IMR-90 (cell line): ENCODE measurements around the gene PLEK2. TPM values are rescaled to one million over a fixed set of nuclear protein-coding genes. Genes with fewer than 3 reads are reported as not detected.

Experiments used
- ATAC-seq: fragments of 200-7000 bp; cut with Tn5 transposase; 2 replicates; pipeline ENCODE4 v1.9.1; 2020; ENCODE audit warnings: low read depth, mild to moderate bottlenecking, moderate library complexity
- BruUV-seq: library from RNA; stranded (reverse); fragments of 400-500 nt; replicated peaks from 2 replicates; lab custom pipeline; 2021; lab: Mats Ljungman, UMichigan
- CTCF ChIA-PET: fragments of 300-600 bp; formaldehyde crosslinking; extraction: SDS; loops from one replicate; lab custom pipeline; 2021; ENCODE audit warnings: antibody characterized with exemption; lab: Yijun Ruan, JAX
- POLR2A ChIA-PET: fragments of 300-600 bp; sonication (Branson Sonifier 250); formaldehyde crosslinking; loops from one replicate; lab custom pipeline; 2022; ENCODE audit warnings: antibody characterized with exemption; ENCODE audit not compliant: unreplicated experiment; lab: Charles Lee
- DNase-seq: peaks from one replicate; pipeline ENCODE4 v3.0.0; 2013
- H2AFZ ChIP-seq: replicated peaks from 2 replicates; pipeline ENCODE3; 2013; ENCODE audit warnings: low read length, mild to moderate bottlenecking; ENCODE audit not compliant: poor library complexity
- H2AK5ac ChIP-seq: 2 replicates; pipeline ENCODE4 v1.6.1; 2013; ENCODE audit warnings: low read depth, low read length, inconsistent platforms
- H2AK9ac ChIP-seq: replicated peaks from 2 replicates; pipeline ENCODE3; 2013; ENCODE audit warnings: mild to moderate bottlenecking, low read depth, low read length, moderate library complexity; ENCODE audit not compliant: poor library complexity
- H2BK120ac ChIP-seq: 2 replicates; pipeline ENCODE4 v1.6.1; 2013; ENCODE audit warnings: low read depth, low read length, inconsistent platforms
- H2BK15ac ChIP-seq: 3 replicates; pipeline ENCODE4 v1.6.1; 2013; ENCODE audit warnings: low read depth, low read length, inconsistent platforms
- H2BK20ac ChIP-seq: 2 replicates; pipeline ENCODE4 v1.6.1; 2013; ENCODE audit warnings: low read depth, mild to moderate bottlenecking, inconsistent platforms, low read length, moderate library complexity
- H2BK5ac ChIP-seq: 2 replicates; pipeline ENCODE4 v1.6.1; 2013; ENCODE audit warnings: mild to moderate bottlenecking, low read depth, low read length, inconsistent platforms; ENCODE audit not compliant: poor library complexity, severe bottlenecking
- H3K14ac ChIP-seq: replicated peaks from 2 replicates; pipeline ENCODE4 v1.6.1; 2013; ENCODE audit warnings: low read depth, low read length, inconsistent platforms
- H3K18ac ChIP-seq: 2 replicates; pipeline ENCODE4 v1.6.1; 2013; ENCODE audit warnings: low read depth, low read length, control low read depth
- H3K23ac ChIP-seq: 2 replicates; pipeline ENCODE4 v1.6.1; 2013; ENCODE audit warnings: low read depth, low read length, inconsistent platforms
- H3K27ac ChIP-seq: 2 replicates; pipeline ENCODE4 v1.5.1; 2013; ENCODE audit warnings: mild to moderate bottlenecking, control low read depth, low read length; ENCODE audit not compliant: insufficient read depth
- H3K27me3 ChIP-seq: 2 replicates; pipeline ENCODE4 v1.6.1; 2013; ENCODE audit warnings: low read length; ENCODE audit not compliant: control insufficient read depth, insufficient read depth
- H3K36me3 ChIP-seq: 2 replicates; pipeline ENCODE4 v1.6.1; 2013; ENCODE audit warnings: low read length, mixed read lengths; ENCODE audit not compliant: control insufficient read depth, insufficient read depth
- H3K4ac ChIP-seq: 2 replicates; pipeline ENCODE4 v1.6.1; 2013; ENCODE audit warnings: low read depth, low read length, inconsistent platforms
- H3K4me1 ChIP-seq: 2 replicates; pipeline ENCODE4 v1.6.1; 2013; ENCODE audit warnings: low read length, mixed read lengths; ENCODE audit not compliant: control insufficient read depth, insufficient read depth
- H3K4me2 ChIP-seq: 2 replicates; pipeline ENCODE4 v1.6.1; 2013; ENCODE audit warnings: low read depth, mild to moderate bottlenecking, control low read depth, low read length, moderate library complexity
- H3K4me3 ChIP-seq: 2 replicates; pipeline ENCODE4 v1.5.1; 2013; ENCODE audit warnings: low read depth, mild to moderate bottlenecking, control low read depth, low read length, moderate library complexity; ENCODE audit not compliant: insufficient read depth
- H3K56ac ChIP-seq: 2 replicates; pipeline ENCODE4 v1.6.1; 2013; ENCODE audit warnings: low read length, inconsistent platforms; ENCODE audit not compliant: insufficient read depth; ENCODE audit errors: extremely low read depth
- H3K79me1 ChIP-seq, 2 experiments: 2 replicates each; pipeline ENCODE4 v1.6.1; 2013; ENCODE audit warnings: low read length in 2 of 2, inconsistent platforms in 1 of 2, low read depth in 1 of 2
- H3K9ac ChIP-seq: 2 replicates; pipeline ENCODE4 v1.6.1; 2013; ENCODE audit warnings: low read depth, low read length, control low read depth
- H3K9me1 ChIP-seq: 2 replicates; pipeline ENCODE4 v1.6.1; 2013; ENCODE audit warnings: low read length, inconsistent platforms; ENCODE audit not compliant: insufficient read depth
- H3K9me3 ChIP-seq: 2 replicates; pipeline ENCODE4 v1.6.1; 2013; ENCODE audit warnings: low read length; ENCODE audit not compliant: control insufficient read depth, insufficient read depth
- H4K20me1 ChIP-seq: 2 replicates; pipeline ENCODE4 v1.6.1; 2013; ENCODE audit warnings: low read length, inconsistent platforms; ENCODE audit not compliant: insufficient read depth
- H4K5ac ChIP-seq: 2 replicates; pipeline ENCODE4 v1.6.1; 2013; ENCODE audit warnings: mild to moderate bottlenecking, low read depth, low read length, control low read depth
- H4K8ac ChIP-seq, 2 experiments: 2 replicates each; pipeline ENCODE4 v1.6.1; 2013; ENCODE audit warnings: low read depth in 2 of 2, low read length in 2 of 2, control low read depth in 1 of 2, inconsistent platforms in 1 of 2
- H4K91ac ChIP-seq: 2 replicates; pipeline ENCODE4 v1.6.1; 2013; ENCODE audit warnings: low read depth, low read length, inconsistent platforms; ENCODE audit not compliant: insufficient read depth
- CHD1 ChIP-seq: IDR thresholded peaks from 2 replicates; pipeline ENCODE4 v1.6.1; 2012; ENCODE audit warnings: low read depth, low read length, improper control_type of control experiment
- FOS ChIP-seq: fragments of 150-350 bp; IDR thresholded peaks from 2 replicates; pipeline ENCODE4 v1.6.1; 2016; ENCODE audit warnings: low read depth, low read length
- MAFK ChIP-seq: IDR thresholded peaks from 2 replicates; pipeline ENCODE4 v1.6.1; 2012; ENCODE audit warnings: low read depth, low read length, improper control_type of control experiment
- POLR2A ChIP-seq: IDR thresholded peaks from 2 replicates; pipeline ENCODE4 v1.6.1; 2012; ENCODE audit warnings: mild to moderate bottlenecking, low read depth, low read length
- RCOR1 ChIP-seq: IDR thresholded peaks from 2 replicates; pipeline ENCODE4 v1.6.1; 2012; ENCODE audit warnings: mild to moderate bottlenecking, low read length, improper control_type of control experiment; ENCODE audit not compliant: insufficient replicate concordance
- WGBS, 2 experiments: methylation state at CpG; one replicate each; pipeline versions ENCODE4 v1.1.5 to v1.1.7; 2013; ENCODE audit warnings: missing lambda C conversion rate in 2 of 2; ENCODE audit not compliant: insufficient read length in 1 of 2; ENCODE audit errors: extremely low coverage in 2 of 2; 5-methylcytosine and 5-hydroxymethylcytosine counted together
- dilution Hi-C: fragments of 300-500 bp; cut with HindIII; formaldehyde crosslinking; loops from one replicate; pipeline ENCODE4 v1.14.3; 2018; ENCODE audit warnings: low sequenced_read_pairs; ENCODE audit not compliant: unreplicated experiment
- in situ Hi-C: fragments of 300-500 bp; cut with MboI; formaldehyde crosslinking; loops from 3 replicates; pipeline ENCODE4 v1.14.3; 2019; ENCODE audit warnings: low sequenced_read_pairs, inconsistent platforms, mixed read lengths
- intact Hi-C: fragments of 100-400 bp; cut with micrococcal nuclease; formaldehyde crosslinking; loops from 2 replicates; pipeline ENCODE4 v1.10.0; 2022
- polyA plus RNA-seq, 3 experiments: library from polyadenylated mRNA; depleted of rRNA; stranded (reverse); fragments of >200 nt; gene quantifications; 2 replicates each; pipeline ENCODE4 v1.2.3, GENCODE V29; 2012; ENCODE audit warnings: low replicate concordance in 1 of 3
- total RNA-seq: library from RNA; depleted of rRNA; stranded (reverse); fragments of >200 nt; gene quantifications from 2 replicates; pipeline ENCODE4 v1.2.3, GENCODE V29; 2012
- TF ChIP-seq, protein P1 (sequence below): conservative IDR thresholded peaks from 2 replicates; pipeline ENCODE4 v1.5.1; 2012; ENCODE audit warnings: mild to moderate bottlenecking, low read depth, low read length, improper control_type of control experiment

The PLEK2 gene
- total and polyA plus RNA-seq, 2 of the 4 experiments (the other 2 are of a cell fraction), result 1.7 to 2.5 TPM

DNA sequence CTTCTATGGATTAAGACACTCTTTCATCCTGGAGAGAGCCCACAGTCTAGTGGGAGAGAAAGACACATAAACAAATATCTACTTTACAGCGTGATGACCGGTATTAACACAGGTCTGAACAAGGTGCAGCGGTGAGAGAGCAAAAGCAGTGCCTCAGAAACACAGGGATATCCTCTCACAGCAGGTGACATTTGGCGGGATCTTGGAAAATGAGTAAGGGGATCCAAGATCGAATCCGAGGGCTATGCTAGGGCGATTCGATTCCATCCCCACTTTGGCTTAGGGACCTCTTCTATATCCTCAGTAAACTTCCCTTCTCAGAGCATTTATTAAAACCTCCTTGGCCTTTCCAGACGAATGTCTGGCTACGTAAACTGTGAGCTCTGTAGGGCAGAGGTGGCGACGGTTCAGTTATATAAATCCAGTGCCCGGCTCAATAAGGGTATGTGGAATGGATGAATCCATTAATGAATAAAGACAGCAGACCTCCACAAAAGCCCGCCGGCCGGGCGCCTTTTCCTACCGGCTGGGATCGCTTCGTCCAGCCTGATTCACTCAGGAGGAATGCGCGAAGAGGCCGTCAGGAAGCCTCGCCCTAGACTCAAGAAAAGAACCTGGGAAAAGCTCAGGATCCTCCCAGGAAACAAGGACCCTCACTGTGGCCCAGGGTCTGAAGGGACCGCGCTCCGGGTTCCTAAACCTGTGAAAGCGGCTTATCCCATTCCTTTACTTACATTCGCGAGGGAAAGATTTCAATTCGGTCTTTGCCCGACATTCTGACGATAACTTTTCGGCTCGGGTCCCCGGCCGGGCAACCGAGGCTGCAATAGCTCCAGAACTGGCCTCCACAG is 52.8 kb downstream of the PLEK2 start:
- ChIA-PET CTCF (interaction anchor here (0.5 to 1.6 kb wide), 19 partner anchors 8 to 506 kb away, joined by 3 to 9 read pairs (median 3); no protein-coding TSS in a partner anchor), POLR2A (no interaction called here)
- peak; percentile 30 for ATAC-seq
- H2BK20ac ChIP-seq, result no peak overlapping the region
- H3K27ac ChIP-seq, result peak overlapping the region; percentile 63
- TSS peak; percentile 41 for BruUV-seq
- H3K4ac ChIP-seq, result peak overlapping the region; percentile 78
- TF ChIP-seq FOS (no peak; the same call in 1 of the 2 replicates), RCOR1 (no peak), POLR2A (peak; percentile 90), CHD1 (peak; percentile 94), MAFK (no peak)
- TF ChIP-seq, protein P1, sequence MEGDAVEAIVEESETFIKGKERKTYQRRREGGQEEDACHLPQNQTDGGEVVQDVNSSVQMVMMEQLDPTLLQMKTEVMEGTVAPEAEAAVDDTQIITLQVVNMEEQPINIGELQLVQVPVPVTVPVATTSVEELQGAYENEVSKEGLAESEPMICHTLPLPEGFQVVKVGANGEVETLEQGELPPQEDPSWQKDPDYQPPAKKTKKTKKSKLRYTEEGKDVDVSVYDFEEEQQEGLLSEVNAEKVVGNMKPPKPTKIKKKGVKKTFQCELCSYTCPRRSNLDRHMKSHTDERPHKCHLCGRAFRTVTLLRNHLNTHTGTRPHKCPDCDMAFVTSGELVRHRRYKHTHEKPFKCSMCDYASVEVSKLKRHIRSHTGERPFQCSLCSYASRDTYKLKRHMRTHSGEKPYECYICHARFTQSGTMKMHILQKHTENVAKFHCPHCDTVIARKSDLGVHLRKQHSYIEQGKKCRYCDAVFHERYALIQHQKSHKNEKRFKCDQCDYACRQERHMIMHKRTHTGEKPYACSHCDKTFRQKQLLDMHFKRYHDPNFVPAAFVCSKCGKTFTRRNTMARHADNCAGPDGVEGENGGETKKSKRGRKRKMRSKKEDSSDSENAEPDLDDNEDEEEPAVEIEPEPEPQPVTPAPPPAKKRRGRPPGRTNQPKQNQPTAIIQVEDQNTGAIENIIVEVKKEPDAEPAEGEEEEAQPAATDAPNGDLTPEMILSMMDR, result no peak
- H4K8ac ChIP-seq, result peak overlapping the region; percentile 33 to 83
- dilution Hi-C loops (no loop called here), intact Hi-C loops (loop anchor here (1.0 kb wide), 1 partner anchor 118 kb away; the partner anchor contains the start of gene PALS1), in situ Hi-C loops (no loop called here)
- 0% methylated on average over 4 of the region's 38 CpGs; no CpG with 5 or more reads in 1 of the 2 experiments for WGBS, 2 experiments
- no peak overlapping the region; the same call in 1 of the 2 replicates for H2BK120ac ChIP-seq
- no peak overlapping the region for H2BK15ac ChIP-seq
- H2AFZ ChIP-seq, result peak overlapping the region; percentile 87
- peaks cover 2% of the 10 kb centered on the region; the same call in 1 of the 2 replicates for H3K9me1 ChIP-seq
- peak overlapping the region; percentile 85 for H3K4me2 ChIP-seq
- peak overlapping the region; percentile 83 for H3K23ac ChIP-seq
- peak overlapping the region; percentile 87 for H3K56ac ChIP-seq
- H3K9ac ChIP-seq, result peak overlapping the region; percentile 65
- H3K27me3 ChIP-seq, result no peaks in the 10 kb centered on the region
- peak overlapping the region; percentile 68 for H4K91ac ChIP-seq
- H2BK5ac ChIP-seq, result peak overlapping the region; percentile 65
- peak overlapping the region; percentile 2; the same call in 1 of the 2 replicates for H4K5ac ChIP-seq
- peak; percentile 63 for DNase-seq
- H3K79me1 ChIP-seq, result peaks cover 0 to 27% of the 10 kb centered on the region in 2 experiments; a peak in 2 of 4 replicates
- peaks cover 2% of the 10 kb centered on the region; the same call in 1 of the 2 replicates for H3K4me1 ChIP-seq
- peak overlapping the region; percentile 93 for H2AK9ac ChIP-seq
- no peaks in the 10 kb centered on the region for H3K9me3 ChIP-seq
- H3K4me3 ChIP-seq, result peak overlapping the region; percentile 53
- peak overlapping the region; percentile 83 for H3K14ac ChIP-seq
- peak overlapping the region; percentile 82; the same call in 1 of the 2 replicates for H2AK5ac ChIP-seq
- H4K20me1 ChIP-seq, result peaks cover 19% of the 10 kb centered on the region
- H3K18ac ChIP-seq, result peak overlapping the region; percentile 1; the same call in 1 of the 2 replicates
- H3K36me3 ChIP-seq, result no peaks in the 10 kb centered on the region; the same call in 1 of the 2 replicates
